Gastroesophageal sphincter (tissue), 4 donors: ENCODE results near the gene RRAGC. TPM values are rescaled to one million over a fixed set of nuclear protein-coding genes. Genes with fewer than 3 reads are reported as not detected.

ENCODE experiments used
- ATAC-seq: fragments of 150-250 bp; one replicate; pipeline ENCODE4 v1.9.1; 2016; ENCODE audit warnings: mild to moderate bottlenecking, moderate library complexity
- H3K27ac ChIP-seq, 4 donors: fragments of 200-600 bp; sonication (generic) in 3 of 4; 1 replicate in 3 of 4; 2 replicates in 1 of 4; pipeline ENCODE4 v1.5.1; 2016 to 2019
- H3K27me3 ChIP-seq: fragments of 200-600 bp; sonication (generic); one replicate; pipeline ENCODE4 v1.5.1; 2019
- H3K36me3 ChIP-seq, 2 donors: fragments of 200-600 bp; sonication (generic); one replicate each; pipeline ENCODE4 v1.5.1; 2019; ENCODE audit warnings: control low read depth in 1 of 2
- H3K4me1 ChIP-seq, 3 donors: fragments of 200-600 bp; sonication (generic); 1 replicate in 2 of 3; 2 replicates in 1 of 3; pipeline ENCODE4 v1.5.1; 2016 to 2019; ENCODE audit warnings: control low read depth in 2 of 3
- H3K4me3 ChIP-seq, 2 donors: fragments of 200-600 bp; sonication (generic); one replicate each; pipeline ENCODE4 v1.5.1; 2019; ENCODE audit warnings: mild to moderate bottlenecking in 1 of 2, moderate library complexity in 1 of 2
- H3K9me3 ChIP-seq, 3 donors: fragments of 200-600 bp; sonication (generic); one replicate each; pipeline ENCODE4 v1.5.1; 2017 to 2019; ENCODE audit warnings: control low read depth in 2 of 3
- EP300 ChIP-seq: sonication (generic); formaldehyde crosslinking; IDR thresholded peaks from one replicate; pipeline ENCODE4 v1.6.1; 2017; ENCODE audit warnings: antibody characterized with exemption, mild to moderate bottlenecking
- POLR2A ChIP-seq, 2 donors: fragments of 450-650 bp; IDR thresholded peaks; one replicate each; pipeline ENCODE4 v1.6.1; 2017; ENCODE audit warnings: antibody characterized with exemption in 2 of 2, mild to moderate bottlenecking in 2 of 2, moderate library complexity in 1 of 2
- POLR2AphosphoS5 ChIP-seq: sonication (generic); formaldehyde crosslinking; IDR thresholded peaks from one replicate; pipeline ENCODE4 v1.6.1; 2017; ENCODE audit warnings: antibody characterized with exemption
- WGBS, 2 donors: methylation state at CpG; one replicate each; pipeline ENCODE4 v1.1.5; 2018; ENCODE audit warnings: low coverage in 1 of 2; 5-methylcytosine and 5-hydroxymethylcytosine counted together
- total RNA-seq, 4 donors: library from RNA; depleted of rRNA; stranded (reverse); fragments of >200 nt; gene quantifications; one replicate each; pipeline ENCODE4 v1.1.0, GENCODE V29; 2016
- TF ChIP-seq, protein P1 (sequence below), 4 experiments: fragments of 200-600 bp in 2 of 4; fragments of 450-650 bp in 2 of 4; sonication (generic) in 1 of 4; IDR thresholded peaks; one replicate each; pipeline ENCODE4 v1.5.1; 2017 to 2019; ENCODE audit warnings: antibody characterized with exemption in 4 of 4, mild to moderate bottlenecking in 2 of 4, moderate library complexity in 2 of 4

Gene RRAGC
- total RNA-seq, 4 donors from 2014 or later = 19.5 to 25.0 (median 20.5) TPM

DNA sequence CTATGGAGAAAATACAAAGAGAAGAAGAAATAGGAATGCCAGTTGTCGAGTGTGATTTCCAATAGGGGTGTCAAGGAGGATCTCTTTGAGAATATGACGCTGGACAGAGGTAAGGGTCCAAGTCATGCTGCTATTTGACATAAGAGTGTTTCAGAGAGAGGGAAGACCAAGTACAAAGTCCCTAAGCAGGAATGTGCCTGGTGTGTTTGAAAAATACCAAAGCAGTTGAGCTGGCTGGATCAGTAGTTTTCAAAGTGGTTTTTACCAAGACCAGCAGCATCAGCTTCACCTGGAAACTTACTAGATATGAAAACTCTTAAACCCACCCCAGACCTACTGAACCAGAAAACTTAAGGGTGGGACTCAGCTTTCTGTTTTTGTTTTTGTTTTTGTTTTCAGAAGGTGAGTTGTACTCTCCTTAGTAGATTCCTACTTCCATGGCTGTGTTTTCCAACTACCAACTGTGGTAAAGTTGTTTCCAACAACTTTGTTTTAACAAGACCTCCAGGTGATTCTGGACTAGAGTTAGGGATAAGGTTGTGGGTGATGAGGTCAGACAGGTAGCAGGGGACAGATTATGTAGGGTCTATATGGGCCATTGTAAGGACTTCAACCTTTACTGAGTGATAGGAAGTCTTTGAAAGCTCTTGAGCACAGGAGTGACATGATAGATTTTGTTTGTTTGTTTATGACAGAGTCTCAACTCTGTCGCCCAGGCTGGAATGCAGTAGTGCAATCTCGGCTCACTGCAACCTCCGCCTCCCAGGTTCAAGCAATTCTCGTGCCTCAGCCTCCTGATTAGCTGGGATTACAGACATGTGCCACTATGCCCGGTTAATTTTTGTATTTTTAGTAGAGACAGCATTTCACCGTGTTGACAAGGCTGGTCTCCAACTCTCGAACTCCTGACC lies 29.1 kb upstream of the RRAGC start:
- Histone ChIP-seq H3K9me3 (no peaks in the 10 kb centered on the region), H3K4me1 (no peaks in the 10 kb centered on the region), H3K27ac (no peak overlapping the region), H3K36me3 (no peaks in the 10 kb centered on the region), H3K4me3 (no peak overlapping the region), H3K27me3 (no peaks in the 10 kb centered on the region)
- WGBS, 2 donors = 90 to 94% methylated on average over 4 to 7 of the region's 9 CpGs
- ATAC-seq = no peak
- TF ChIP-seq EP300 (no peak), POLR2A (IDR thresholded peaks at IDR 0.05) (no peak), POLR2AphosphoS5 (no peak)
- TF ChIP-seq, protein P1, sequence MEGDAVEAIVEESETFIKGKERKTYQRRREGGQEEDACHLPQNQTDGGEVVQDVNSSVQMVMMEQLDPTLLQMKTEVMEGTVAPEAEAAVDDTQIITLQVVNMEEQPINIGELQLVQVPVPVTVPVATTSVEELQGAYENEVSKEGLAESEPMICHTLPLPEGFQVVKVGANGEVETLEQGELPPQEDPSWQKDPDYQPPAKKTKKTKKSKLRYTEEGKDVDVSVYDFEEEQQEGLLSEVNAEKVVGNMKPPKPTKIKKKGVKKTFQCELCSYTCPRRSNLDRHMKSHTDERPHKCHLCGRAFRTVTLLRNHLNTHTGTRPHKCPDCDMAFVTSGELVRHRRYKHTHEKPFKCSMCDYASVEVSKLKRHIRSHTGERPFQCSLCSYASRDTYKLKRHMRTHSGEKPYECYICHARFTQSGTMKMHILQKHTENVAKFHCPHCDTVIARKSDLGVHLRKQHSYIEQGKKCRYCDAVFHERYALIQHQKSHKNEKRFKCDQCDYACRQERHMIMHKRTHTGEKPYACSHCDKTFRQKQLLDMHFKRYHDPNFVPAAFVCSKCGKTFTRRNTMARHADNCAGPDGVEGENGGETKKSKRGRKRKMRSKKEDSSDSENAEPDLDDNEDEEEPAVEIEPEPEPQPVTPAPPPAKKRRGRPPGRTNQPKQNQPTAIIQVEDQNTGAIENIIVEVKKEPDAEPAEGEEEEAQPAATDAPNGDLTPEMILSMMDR (IDR thresholded peaks at IDR 0.05) = no peak

DNA sequence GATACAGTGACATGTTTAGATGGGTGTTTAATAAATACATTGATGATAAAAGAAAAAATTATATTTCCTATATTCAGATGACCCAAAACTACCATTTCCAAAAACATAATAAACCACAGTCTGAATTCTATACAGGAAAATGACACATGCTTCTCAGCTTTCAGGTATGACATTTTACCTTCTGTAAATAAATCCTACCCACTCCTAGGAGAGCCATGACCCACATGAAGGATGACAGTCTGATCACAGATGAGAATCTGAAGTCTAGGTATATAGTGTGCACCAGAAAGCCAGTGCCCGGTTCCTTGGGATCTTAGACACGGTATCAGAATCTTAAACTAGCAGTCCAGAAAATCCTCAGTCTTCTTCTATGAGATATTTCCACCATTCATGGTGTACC lies 25.5 kb upstream of the RRAGC start:
- no peaks in the 10 kb centered on the region for H3K9me3 ChIP-seq
- 89% methylated on average over 2 of the region's 2 CpGs; no CpG with 5 or more reads in 1 of the 2 donors for WGBS, 2 donors
- H3K27me3 ChIP-seq = no peaks in the 10 kb centered on the region
- H3K36me3 ChIP-seq = no peaks in the 10 kb centered on the region
- ATAC-seq = no peak
- H3K27ac ChIP-seq = no peak overlapping the region
- no peak overlapping the region for H3K4me3 ChIP-seq
- H3K4me1 ChIP-seq = no peaks in the 10 kb centered on the region
- no peak for TF ChIP-seq EP300
- no peak for TF ChIP-seq POLR2A (IDR thresholded peaks at IDR 0.05)
- TF ChIP-seq, protein P1 (IDR thresholded peaks at IDR 0.05) = no peak
- TF ChIP-seq POLR2AphosphoS5 = no peak

DNA sequence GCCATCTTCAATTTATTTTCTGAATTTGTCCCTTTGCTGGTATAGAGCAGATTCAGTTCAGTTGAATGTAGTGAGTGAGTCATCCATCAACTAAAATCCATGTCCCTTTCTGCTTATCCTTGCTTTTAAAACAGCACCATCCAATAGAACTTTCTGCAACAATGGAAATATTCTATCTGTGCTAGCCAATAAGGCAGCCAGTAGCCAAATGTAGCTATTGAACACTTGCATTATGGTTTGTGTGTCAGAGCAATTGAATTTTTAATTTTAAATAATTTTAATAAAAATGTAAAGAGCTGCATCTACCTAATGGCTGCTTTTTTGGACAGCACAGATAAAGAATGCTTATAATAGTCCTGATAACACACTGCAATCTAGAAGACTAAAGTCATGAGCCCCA lies 21.9 kb upstream of the RRAGC start, which contains the start of gene GJA9:
GJA9 (minus strand) TSS at position 101 of the 400 bp plus-strand sequence. CDS start 5,489 bp downstream, outside the sequence.
- Histone ChIP-seq H3K4me1 (no peaks in the 10 kb centered on the region), H3K9me3 (no peaks in the 10 kb centered on the region), H3K4me3 (no peak within 1 kb of the TSS), H3K36me3 (no peaks in the 10 kb centered on the region), H3K27ac (no peak within 1 kb of the TSS), H3K27me3 (no peaks in the 10 kb centered on the region)
- TF ChIP-seq EP300 (no peak), POLR2AphosphoS5 (no peak), POLR2A (IDR thresholded peaks at IDR 0.05) (no peak)
- TF ChIP-seq, protein P1 (IDR thresholded peaks at IDR 0.05) = no peak
- no peak for ATAC-seq

DNA sequence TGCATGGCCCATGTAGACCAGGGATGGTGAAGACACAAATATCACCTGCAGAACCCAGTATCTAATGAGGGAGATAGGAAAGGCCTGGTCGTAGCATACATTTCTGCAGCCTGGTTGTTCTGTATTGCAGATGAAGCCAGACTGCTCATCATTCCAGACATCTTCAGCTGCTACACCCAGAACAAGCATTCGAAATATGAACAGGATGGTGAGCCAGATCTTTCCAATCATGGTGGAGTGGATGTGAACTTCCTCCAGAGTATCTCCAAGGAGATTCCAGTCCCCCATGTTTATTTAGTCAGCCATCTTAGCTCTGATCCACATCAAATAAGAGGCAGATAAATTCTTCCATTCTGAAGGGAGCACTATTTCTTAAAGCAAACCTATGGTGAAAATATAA lies 16.2 kb upstream of the RRAGC start:
- Histone ChIP-seq H3K4me1 (peaks cover 0 to 20% (median 7%) of the 10 kb centered on the region in 3 donors), H3K27ac (no peak overlapping the region), H3K27me3 (no peaks in the 10 kb centered on the region), H3K36me3 (no peaks in the 10 kb centered on the region), H3K4me3 (no peak overlapping the region), H3K9me3 (no peaks in the 10 kb centered on the region)
- no CpG with 5 or more reads among the region's 2 CpGs for WGBS, 2 donors
- ATAC-seq = no peak
- TF ChIP-seq POLR2AphosphoS5 = no peak

DNA sequence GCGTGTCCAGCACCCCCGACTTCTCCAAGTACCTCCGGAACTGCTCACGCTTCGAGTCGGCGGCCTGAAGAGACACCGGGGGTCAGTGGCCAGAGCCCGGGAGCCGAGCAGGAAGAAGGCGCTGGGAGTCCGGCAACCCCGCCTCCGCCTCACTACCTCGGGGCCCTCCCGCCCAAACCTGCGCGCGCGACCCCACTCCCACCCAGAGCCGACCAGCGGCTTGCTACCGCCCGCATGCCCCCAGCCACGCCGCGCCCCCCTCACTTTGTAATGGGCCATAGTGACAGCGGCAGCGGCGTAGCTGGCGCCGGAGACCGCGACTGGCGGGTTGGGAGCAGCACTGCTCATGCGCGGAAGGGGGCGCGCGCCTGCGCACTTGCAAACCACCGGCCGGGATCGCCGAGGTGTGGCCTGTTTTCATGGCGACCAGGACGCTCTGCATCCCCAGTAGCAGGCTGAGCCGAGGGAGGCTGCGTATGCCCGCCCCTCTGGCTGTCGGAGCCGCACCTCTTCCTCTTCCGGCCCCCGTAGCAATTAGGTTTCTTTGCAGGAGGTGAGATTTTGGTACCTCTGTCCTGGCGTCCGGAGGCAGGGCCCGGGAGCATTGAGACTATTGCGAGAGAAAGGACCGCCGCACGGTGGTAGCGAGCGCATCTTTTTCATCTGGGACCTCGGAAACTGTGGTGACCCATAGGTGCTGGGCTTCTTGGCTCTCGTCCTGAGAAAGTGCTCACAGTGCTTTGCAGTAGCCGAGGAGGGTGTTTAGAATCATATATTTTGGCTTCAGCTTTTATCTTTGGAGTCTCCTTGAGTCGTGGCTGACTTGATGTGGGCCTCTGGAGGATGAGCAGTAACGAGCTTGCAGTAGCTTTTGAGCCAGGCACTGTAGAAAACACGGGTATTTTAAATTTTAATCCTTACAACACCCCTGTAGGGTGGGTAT lies 13.7 kb upstream of the RRAGC start, which contains the start of gene MYCBP:
MYCBP (minus strand) TSS at position 322 of the 943 bp plus-strand sequence; CDS start at position 279, 43 bp downstream.
- Histone ChIP-seq H3K9me3 (no peaks in the 10 kb centered on the region), H3K27ac (peak within 1 kb of the TSS; percentile 10 to 80 (median 73)), H3K4me3 (peak within 1 kb of the TSS; percentile 51 to 86), H3K36me3 (no peaks in the 10 kb centered on the region), H3K4me1 (peaks cover 0 to 20% (median 7%) of the 10 kb centered on the region in 3 donors), H3K27me3 (no peaks in the 10 kb centered on the region)
- peak; percentile 99 for ATAC-seq
- TF ChIP-seq, protein P1 (IDR thresholded peaks at IDR 0.05) = peak in 3 of 4 experiments; percentile 21 to 46 (median 35)
- peak; percentile 42 for TF ChIP-seq POLR2AphosphoS5
- TF ChIP-seq POLR2A (IDR thresholded peaks at IDR 0.05) = peak; percentile 13 to 18
- no peak for TF ChIP-seq EP300
- 0% methylated on average over 4 to 7 of the region's 69 CpGs for WGBS, 2 donors
